Measurements from ENCODE around the gene ROR2.

Gene ROR2

DNA sequence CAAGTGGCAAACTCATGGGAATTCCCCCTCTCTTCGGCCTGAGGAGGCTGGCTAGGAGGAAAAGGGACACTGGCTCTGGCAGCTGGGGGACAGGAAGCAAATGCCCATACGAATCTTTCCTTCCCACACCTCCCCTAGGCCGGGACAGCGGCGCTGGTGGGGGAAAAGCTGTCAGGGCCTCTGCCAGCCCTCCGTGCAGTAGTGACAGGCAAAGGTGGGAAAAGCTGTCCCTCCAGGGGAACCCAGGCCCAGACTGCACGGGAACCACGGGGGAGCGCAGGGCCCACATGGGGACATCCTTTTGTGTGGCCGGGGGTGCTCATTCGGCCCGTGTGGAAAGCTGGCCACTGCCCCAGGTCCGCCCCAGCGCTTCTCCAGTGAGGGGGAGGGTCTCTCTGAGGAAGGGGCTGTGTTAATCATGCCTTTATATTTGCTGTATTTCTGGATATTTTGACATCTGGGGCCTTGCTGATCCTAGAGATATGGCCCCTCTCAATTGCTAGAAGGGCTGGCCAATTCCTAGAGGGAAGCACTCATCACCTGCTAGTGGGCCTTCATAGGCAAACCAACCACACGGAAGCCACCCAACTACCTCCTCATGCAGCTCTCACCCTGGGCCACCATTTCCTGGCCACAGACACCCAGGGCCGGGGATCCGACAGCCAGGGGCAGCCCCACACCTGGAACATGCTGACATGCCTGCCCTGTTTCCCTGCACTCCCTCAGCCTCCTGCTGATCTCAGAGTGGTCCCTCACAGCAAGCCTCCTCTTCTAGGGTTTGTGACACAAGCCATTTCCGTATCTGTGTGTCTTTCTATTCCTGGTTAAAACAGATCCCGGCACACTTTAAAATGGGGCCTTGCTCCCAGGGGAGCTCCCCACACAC is 138.8 kb downstream of the ROR2 start:
- TF ChIP-seq, protein P1, sequence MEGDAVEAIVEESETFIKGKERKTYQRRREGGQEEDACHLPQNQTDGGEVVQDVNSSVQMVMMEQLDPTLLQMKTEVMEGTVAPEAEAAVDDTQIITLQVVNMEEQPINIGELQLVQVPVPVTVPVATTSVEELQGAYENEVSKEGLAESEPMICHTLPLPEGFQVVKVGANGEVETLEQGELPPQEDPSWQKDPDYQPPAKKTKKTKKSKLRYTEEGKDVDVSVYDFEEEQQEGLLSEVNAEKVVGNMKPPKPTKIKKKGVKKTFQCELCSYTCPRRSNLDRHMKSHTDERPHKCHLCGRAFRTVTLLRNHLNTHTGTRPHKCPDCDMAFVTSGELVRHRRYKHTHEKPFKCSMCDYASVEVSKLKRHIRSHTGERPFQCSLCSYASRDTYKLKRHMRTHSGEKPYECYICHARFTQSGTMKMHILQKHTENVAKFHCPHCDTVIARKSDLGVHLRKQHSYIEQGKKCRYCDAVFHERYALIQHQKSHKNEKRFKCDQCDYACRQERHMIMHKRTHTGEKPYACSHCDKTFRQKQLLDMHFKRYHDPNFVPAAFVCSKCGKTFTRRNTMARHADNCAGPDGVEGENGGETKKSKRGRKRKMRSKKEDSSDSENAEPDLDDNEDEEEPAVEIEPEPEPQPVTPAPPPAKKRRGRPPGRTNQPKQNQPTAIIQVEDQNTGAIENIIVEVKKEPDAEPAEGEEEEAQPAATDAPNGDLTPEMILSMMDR (IDR thresholded peaks at IDR 0.05; ENCODE audit: extremely low read depth, insufficient read depth, missing control alignments): no peak
- DNase-seq (ENCODE audit: low spot score): no peak
- in situ Hi-C loops (cut with MboI; ENCODE audit: low pct_unique_long_range_greater_than_20kb, low sequenced_read_pairs, unreplicated experiment): no loop called here

DNA sequence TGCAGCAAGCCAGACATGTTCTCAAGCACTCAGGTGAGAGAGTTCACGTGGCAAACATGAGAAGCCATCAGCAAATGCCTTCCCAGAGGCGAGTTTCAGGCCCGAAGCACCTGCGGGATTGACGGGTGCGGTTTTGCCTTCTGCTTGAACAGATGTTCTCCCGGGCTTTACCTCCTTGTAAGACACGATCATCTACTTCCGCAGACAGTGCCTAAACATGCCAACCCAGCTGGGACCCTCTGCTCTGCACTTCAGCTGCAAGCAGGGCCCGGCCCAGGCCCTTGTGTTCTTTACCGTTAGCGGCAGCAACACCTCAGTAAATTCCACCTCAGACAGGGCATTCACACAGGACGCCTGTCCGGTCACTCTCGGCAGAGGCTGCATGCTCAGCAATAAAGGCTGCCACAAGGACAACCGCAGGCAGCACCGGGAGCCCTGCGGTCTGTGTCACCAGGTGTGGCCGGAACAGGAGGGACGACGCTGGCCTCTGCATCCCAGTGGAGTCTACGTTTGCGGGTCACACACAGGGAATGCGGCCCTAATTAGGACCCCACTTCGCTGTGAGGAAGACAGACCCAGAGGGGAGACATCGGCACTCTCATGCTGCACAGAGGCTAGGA is 139.6 kb downstream of the ROR2 start:
- in situ Hi-C loops (cut with MboI; ENCODE audit: low pct_unique_long_range_greater_than_20kb, low sequenced_read_pairs, unreplicated experiment): no loop called here
- TF ChIP-seq, protein P1 (IDR thresholded peaks at IDR 0.05; ENCODE audit: extremely low read depth, insufficient read depth, missing control alignments): no peak
- no peak for DNase-seq (ENCODE audit: low spot score)

DNA sequence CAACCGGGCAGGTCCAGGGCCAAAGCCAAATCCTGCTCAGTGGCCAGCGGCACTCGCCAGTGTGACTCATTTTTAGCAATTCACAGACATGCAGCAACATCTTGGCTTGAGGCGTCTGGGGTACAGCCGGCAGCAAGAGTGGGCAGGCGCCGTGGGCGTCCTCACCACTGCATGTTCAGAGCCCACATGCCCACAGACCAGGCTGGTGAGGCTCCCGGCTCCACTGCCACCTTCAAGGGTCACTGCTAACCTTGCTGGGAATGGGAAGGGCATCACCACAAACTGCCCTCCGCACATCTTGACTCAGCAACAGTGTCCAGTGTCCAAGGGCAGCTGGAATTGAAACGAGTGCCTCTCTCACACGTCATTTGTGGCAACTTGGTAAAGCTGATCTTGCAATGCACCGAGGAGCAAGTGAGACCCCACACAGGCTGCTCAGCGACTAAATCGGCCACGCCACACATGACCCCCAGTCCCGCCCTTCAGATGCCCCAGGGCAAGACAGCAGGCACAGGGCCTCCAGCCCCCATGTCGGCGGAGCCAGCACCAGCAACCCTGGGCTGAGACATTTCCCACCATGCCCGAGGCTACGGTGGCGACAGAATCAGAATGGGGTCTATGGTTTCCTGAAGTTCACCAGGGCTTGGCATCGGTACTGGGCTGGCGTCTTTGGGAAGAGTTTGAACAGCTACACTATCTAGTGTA is 140.3 kb downstream of the ROR2 start:
- in situ Hi-C loops (cut with MboI; ENCODE audit: low pct_unique_long_range_greater_than_20kb, low sequenced_read_pairs, unreplicated experiment): no loop called here
- TF ChIP-seq, protein P1 (IDR thresholded peaks at IDR 0.05; ENCODE audit: extremely low read depth, insufficient read depth, missing control alignments): no peak
- DNase-seq (ENCODE audit: low spot score): no peak

DNA sequence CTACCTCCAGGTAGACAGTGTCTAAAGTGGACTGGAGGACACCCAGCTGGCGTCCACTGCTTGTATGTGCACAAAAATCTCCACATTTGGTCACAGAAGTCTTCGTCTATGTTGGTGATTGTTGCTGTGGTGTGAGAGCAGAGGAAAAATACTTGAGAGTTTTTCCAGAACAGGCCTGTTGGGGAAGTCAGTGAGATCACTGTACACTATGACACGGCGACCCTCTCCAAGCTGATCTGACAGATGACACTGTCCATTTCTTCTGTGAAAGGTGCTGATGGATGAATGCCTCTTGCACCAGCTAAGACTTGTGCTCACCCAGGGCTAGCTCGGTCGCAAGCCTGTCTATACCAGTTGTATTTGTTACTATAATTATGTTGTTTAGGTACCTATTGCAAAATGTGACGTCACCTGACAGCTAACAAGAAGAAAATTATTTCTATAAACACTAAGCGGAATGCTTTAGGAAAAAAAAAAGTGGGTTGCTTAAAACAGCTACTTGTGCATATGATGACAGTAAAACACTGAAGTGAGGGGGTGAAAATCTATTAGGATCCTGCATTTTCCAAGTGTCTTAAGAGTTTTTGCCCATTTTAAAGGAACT is 142.3 kb downstream of the ROR2 start:
- in situ Hi-C loops (cut with MboI; ENCODE audit: low pct_unique_long_range_greater_than_20kb, low sequenced_read_pairs, unreplicated experiment): no loop called here
- TF ChIP-seq, protein P1 (IDR thresholded peaks at IDR 0.05; ENCODE audit: extremely low read depth, insufficient read depth, missing control alignments): no peak
- DNase-seq (ENCODE audit: low spot score): no peak

DNA sequence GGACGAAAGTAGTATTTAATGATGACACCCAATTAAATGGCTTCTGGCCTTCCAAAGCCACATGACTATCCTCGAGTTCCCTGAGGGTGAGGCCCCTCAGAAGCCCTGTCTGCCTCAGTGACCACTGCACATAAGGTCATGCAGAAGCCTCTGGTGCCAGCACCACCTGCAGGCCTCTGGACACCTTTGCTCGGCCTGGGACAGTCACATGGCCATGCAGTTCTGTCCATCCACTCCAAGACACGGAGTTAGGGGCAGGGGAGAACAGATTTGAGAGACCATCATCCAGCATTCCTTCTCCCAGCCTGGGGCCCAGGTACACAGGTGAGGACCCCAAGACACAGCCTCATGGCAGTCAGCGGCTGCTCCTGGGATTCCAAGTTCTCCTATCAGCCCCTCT is 145.0 kb downstream of the ROR2 start:
- DNase-seq (ENCODE audit: low spot score): no peak
- in situ Hi-C loops (cut with MboI; ENCODE audit: low pct_unique_long_range_greater_than_20kb, low sequenced_read_pairs, unreplicated experiment): no loop called here

More for the DNA sequence above, 145.0 kb downstream of the ROR2 start:
- TF ChIP-seq, protein P1 (IDR thresholded peaks at IDR 0.05; ENCODE audit: extremely low read depth, insufficient read depth, missing control alignments): no peak
